Measurements from ENCODE around the gene ZSCAN4.
A peak's percentile ranks its signal among the peaks of the same experiment; 100 is the strongest.

The ZSCAN4 gene

GRCh38 chr19:57708641-57709361, 40.1 kb downstream of the ZSCAN4 start, which contains the start of gene ZNF154:
TSS of gene ZNF154 (minus strand) at chr19:57709204. CDS start at chr19:57708971, 233 bp downstream.
- TF ChIP-seq CTCF (IDR thresholded peaks at IDR 0.05; ENCODE audit: unreplicated experiment in 3 of 3) = no peak
- Mint-ChIP-seq H3K4me3 (peak within 1 kb of the TSS; percentile 94 to 95 (median 94)), H3K36me3 (ENCODE audit: low read depth) (peaks cover 85% of the 10 kb centered on the region), H3K4me1 (peaks cover 5% of the 10 kb centered on the region), H3K27ac (peak within 1 kb of the TSS; percentile 86 to 99 (median 98)), H3K9me3 (peaks cover 77% of the 10 kb centered on the region), H3K27me3 (ENCODE audit: low read depth) (peaks cover 9% of the 10 kb centered on the region)

DNA sequence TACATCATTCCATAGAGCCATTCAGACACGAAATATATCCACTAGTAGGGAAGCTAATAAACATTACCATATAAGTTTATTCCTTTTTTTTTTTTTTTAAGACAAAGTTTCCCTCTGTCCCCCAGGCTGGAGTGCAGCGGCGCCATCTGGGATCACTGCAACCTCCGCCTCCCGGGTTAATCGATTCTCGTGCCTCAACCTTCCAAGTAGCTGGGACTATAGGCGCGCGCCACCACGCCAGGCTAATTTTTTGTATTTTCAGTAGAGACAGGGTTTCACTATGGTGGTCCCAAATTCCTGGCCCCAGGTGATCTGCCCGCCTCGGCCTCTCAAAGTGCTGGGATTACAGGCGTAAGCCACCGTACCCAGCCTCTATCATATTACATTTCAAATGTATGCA, 40.9 kb downstream of the ZSCAN4 start:
- H3K27me3 Mint-ChIP-seq (ENCODE audit: low read depth) = peaks cover 9% of the 10 kb centered on the region
- peaks cover 5% of the 10 kb centered on the region for H3K4me1 Mint-ChIP-seq
- H3K36me3 Mint-ChIP-seq (ENCODE audit: low read depth) = peaks cover 85% of the 10 kb centered on the region
- TF ChIP-seq CTCF (IDR thresholded peaks at IDR 0.05; ENCODE audit: unreplicated experiment in 3 of 3) = no peak
- H3K27ac Mint-ChIP-seq = peak overlapping the region in 1 of 3 experiments; percentile 86
- H3K9me3 Mint-ChIP-seq = peaks cover 77% of the 10 kb centered on the region
- peak overlapping the region; percentile 94 to 95 (median 94) for H3K4me3 Mint-ChIP-seq

DNA sequence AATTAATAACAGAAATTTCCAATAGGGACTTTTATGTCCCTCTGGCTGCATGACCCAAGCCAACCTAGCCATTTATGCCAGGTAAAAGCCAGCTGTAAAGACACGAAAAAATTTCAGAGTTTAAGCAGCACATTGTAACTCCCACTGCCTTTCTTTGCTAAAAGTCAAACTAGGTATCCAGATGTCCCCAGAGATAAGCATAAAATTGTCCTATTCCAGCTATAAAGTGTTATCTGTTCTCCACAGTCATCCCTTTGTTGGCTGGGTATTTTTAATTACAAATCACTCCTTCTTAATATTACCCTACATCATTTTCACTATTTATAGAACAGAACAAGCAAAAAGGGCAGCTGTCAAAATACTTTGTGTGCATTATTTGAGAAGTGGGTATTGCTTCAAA, 43.5 kb downstream of the ZSCAN4 start:
- H3K36me3 Mint-ChIP-seq (ENCODE audit: low read depth) = peaks cover 82% of the 10 kb centered on the region
- H3K27ac Mint-ChIP-seq = no peak overlapping the region
- H3K4me1 Mint-ChIP-seq = peaks cover 5% of the 10 kb centered on the region
- H3K4me3 Mint-ChIP-seq = no peak overlapping the region
- peaks cover 73% of the 10 kb centered on the region for H3K9me3 Mint-ChIP-seq
- peaks cover 9% of the 10 kb centered on the region for H3K27me3 Mint-ChIP-seq (ENCODE audit: low read depth)
- no peak for TF ChIP-seq CTCF (IDR thresholded peaks at IDR 0.05; ENCODE audit: unreplicated experiment in 3 of 3)

DNA sequence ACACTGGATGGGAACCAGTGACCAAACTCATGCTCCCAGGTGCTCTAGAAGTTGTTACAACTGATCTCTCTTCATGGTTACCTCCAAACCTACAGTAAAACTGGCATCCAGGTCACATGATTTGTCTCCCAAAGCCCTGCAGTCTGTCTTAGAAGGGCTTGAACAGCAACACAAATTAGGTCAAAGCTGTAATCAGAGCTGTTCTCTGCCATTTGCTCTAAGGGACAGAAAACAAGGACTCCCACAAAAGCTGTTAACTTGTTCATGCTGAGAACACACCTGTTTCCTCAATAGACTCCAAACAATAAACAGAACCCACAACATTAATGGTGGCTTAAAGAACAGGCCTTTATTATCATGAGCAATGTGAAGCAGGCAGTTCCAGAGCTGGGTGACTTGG, 50.7 kb downstream of the ZSCAN4 start:
- Mint-ChIP-seq H3K27ac (no peak overlapping the region), H3K4me1 (no peaks in the 10 kb centered on the region), H3K4me3 (no peak overlapping the region), H3K27me3 (ENCODE audit: low read depth) (no peaks in the 10 kb centered on the region), H3K36me3 (ENCODE audit: low read depth) (peaks cover 94% of the 10 kb centered on the region), H3K9me3 (peaks cover 83% of the 10 kb centered on the region)
- no peak for TF ChIP-seq CTCF (IDR thresholded peaks at IDR 0.05; ENCODE audit: unreplicated experiment in 3 of 3)

- peaks cover 94% of the 10 kb centered on the region for H3K36me3 Mint-ChIP-seq (ENCODE audit: low read depth)
- H3K27me3 Mint-ChIP-seq (ENCODE audit: low read depth) = no peaks in the 10 kb centered on the region
- no peak overlapping the region for H3K4me3 Mint-ChIP-seq
- no peak overlapping the region for H3K27ac Mint-ChIP-seq
- no peak for TF ChIP-seq CTCF (IDR thresholded peaks at IDR 0.05; ENCODE audit: unreplicated experiment in 3 of 3)
- peaks cover 83% of the 10 kb centered on the region for H3K9me3 Mint-ChIP-seq
- H3K4me1 Mint-ChIP-seq = no peaks in the 10 kb centered on the region
These were observed 51.3 kb downstream of the ZSCAN4 start for GRCh38 chr19:57719901-57720519.
